GM18505 (cell line): ENCODE results near the gene AFP.

Experiments
- ATAC-seq: cut with Tn5 transposase; IDR thresholded peaks from one replicate; pipeline ENCODE4 v1.9.1; 2021; ENCODE audit not compliant: unreplicated experiment
- POLR2A ChIP-seq: IDR thresholded peaks from 4 replicates; pipeline ENCODE4 v1.6.1; 2011; ENCODE audit warnings: borderline replicate concordance; ENCODE audit not compliant: insufficient read depth, insufficient read length; ENCODE audit errors: extremely low read depth

Gene AFP

GRCh38 chr4:73485596-73485995, 49.6 kb downstream of the AFP start:
- ATAC-seq, result no peak
- no peak for TF ChIP-seq POLR2A

GRCh38 chr4:73486497-73486896, 50.5 kb downstream of the AFP start:
- ATAC-seq, result no peak
- TF ChIP-seq POLR2A, result no peak

- no peak for ATAC-seq
- TF ChIP-seq POLR2A, result no peak
Measured at GRCh38 chr4:73487233-73487632, 51.2 kb downstream of the AFP start.

GRCh38 chr4:73499996-73500765, 64.2 kb downstream of the AFP start:
- ATAC-seq, result no peak
- no peak for TF ChIP-seq POLR2A

GRCh38 chr4:73501664-73502265, 65.7 kb downstream of the AFP start:
- no peak for TF ChIP-seq POLR2A
- no peak for ATAC-seq

- no peak for TF ChIP-seq POLR2A
Measured at GRCh38 chr4:73505567-73505966, 69.5 kb downstream of the AFP start.

More at GRCh38 chr4:73505567-73505966, 69.5 kb downstream of the AFP start:
- ATAC-seq, result no peak
